NCI-H82 treated with DMSO at 0.1 percent for 48 hours (cell line): ENCODE data around the gene DERA.
"Not testable (repeated sequence)": the region's sequence is repeated elsewhere in the genome, so short reads cannot be mapped to it uniquely, and the experiment has no call there.

Experiments
- DNase-seq: peaks from one replicate; lab custom pipeline; 2025; ENCODE audit not compliant: unreplicated experiment; lab: John Stamatoyannopoulos, UW

Gene DERA

GRCh38 chr12:15904378-15904920, 6.7 kb upstream of the DERA start:
- no peak for DNase-seq

DNA sequence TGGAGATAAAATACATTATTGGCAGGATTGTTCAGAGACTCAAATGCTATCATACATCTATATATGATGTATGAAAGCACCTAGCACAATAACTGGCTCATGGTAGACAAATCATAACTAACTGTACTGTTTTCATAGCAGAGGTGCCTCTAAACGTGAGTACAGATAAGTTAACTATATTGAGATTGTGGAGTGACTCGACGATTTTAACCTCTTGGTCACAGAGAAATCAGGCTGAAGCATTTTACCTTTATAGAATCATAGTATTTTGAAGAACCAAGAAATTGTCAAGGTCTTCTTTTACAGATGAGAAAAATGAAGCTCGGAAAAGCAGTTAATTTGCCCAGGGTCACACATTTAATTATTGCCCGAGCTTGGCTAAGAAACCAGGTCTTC, 666 bp upstream of the DERA start:
- no peak for DNase-seq

GRCh38 chr12:15911931-15912330, 799 bp downstream of the DERA start:
- not testable (repeated sequence) for DNase-seq

- DNase-seq = not testable (repeated sequence)
These were observed 3.0 kb downstream of the DERA start for GRCh38 chr12:15914131-15914530.

GRCh38 chr12:15918066-15918465, 6.9 kb downstream of the DERA start:
- DNase-seq = no peak

- DNase-seq = no peak
These were observed 8.3 kb downstream of the DERA start for GRCh38 chr12:15919418-15919817.

GRCh38 chr12:15924956-15925355, 13.8 kb downstream of the DERA start:
- no peak for DNase-seq

- no peak for DNase-seq
These were observed 17.2 kb downstream of the DERA start for GRCh38 chr12:15928346-15928745.

GRCh38 chr12:15928870-15929571, 17.9 kb downstream of the DERA start:
- DNase-seq = no peak

DNA sequence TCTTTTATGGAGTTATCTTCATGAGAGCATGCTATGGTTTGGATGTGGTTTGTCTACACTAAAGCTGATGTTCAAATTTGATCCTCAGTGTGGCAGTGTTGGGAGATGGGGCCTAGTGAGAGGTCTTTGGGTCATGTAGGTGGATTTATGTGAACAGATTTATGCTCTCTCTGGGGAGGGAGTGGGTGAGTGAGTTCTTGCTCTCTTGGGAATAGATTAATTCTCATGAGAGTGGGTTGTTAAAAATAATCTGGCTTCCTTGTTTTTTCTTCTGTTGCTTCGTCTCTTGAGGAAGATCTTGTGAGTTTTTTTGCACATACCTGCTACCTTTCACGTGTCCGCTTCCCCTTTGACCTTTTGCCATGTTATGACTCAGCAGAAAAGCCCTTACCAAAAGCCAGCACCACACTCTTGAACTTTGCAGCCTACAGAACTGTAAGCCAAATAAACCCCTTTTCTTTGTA, 20.5 kb downstream of the DERA start:
- peak; percentile 76 for DNase-seq

DNA sequence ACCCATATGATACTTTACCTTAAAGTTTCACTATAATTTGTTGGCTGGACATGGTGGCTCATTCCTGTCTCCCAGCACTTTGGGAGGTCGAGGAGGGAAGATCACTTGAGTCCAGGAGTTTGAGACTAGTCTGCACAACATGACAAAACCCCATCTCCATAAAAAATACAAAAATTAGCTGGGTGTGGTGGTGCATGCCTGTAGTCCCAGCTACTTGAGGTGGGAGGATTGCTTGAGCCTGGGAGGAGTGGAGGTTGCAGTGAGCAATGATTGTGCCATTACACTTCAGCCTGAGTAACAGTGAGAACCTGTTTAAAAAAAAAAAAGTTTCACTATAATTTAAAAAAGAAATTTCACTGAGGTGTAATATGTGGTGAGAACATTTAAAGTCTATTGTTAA, 21.2 kb downstream of the DERA start:
- DNase-seq = no peak

- DNase-seq = no peak
These were observed 21.8 kb downstream of the DERA start for GRCh38 chr12:15932971-15933370.

DNA sequence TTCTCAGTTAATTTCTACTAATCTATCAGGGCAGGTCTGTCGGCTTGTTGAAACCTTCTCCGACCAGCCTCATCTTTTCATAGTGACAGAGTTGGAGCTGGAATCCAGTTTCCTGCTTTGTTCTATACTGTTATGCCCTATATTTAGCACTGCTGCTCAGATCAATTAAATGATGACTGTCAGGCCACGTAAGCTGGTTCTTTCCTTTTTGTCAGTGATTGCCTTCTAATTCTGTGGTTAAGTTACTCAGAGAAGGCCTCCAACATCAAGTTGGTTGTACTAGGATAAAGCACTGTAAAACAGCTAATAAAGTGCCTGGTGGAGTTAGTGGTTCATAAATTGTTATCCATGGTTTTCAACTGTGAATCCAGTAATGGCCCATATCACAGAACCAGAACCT, 22.6 kb downstream of the DERA start:
- no peak for DNase-seq

DNA sequence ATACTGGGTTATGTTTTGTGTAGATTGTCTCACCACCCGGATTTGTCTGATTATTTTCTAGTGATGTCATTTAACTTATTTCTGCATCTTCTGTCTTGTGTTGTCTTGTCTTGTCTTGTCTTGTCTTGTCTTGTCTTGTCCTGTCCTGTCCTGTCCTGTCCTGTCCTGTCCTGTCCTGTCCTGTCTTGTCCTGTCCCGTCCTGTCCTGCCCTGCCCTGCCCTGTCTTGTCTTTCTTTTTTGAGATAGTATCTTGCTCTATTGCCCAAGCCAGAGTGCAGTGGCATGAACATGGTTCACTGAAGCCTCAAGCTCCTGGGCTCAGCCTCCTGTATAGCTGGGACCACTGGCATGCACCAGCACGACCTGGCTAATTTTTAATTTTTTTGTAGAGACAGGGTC, 25.6 kb downstream of the DERA start:
- DNase-seq = no peak

DNA sequence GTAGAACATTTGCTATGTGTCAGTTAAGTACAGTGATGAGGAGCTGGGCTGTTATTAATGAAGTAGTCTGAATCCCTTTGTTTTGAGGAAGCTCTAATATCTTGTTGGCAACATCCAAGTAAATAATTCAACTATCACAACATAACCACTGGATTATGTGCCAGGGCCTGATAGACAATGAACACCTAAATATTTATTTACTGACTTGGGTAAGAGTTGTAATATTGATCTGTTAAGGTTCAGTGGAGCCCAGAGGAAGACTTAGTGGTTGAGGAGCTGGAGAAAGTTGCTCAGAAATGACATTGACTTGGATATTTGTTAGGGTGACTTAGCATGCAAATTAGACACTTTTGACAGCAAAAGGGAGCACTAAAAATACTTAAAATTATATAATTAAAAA, 26.8 kb downstream of the DERA start:
- DNase-seq = no peak

GRCh38 chr12:15939111-15939510, 28.0 kb downstream of the DERA start:
- no peak for DNase-seq

- DNase-seq = no peak
These were observed 31.3 kb downstream of the DERA start for GRCh38 chr12:15942475-15942874.

DNA sequence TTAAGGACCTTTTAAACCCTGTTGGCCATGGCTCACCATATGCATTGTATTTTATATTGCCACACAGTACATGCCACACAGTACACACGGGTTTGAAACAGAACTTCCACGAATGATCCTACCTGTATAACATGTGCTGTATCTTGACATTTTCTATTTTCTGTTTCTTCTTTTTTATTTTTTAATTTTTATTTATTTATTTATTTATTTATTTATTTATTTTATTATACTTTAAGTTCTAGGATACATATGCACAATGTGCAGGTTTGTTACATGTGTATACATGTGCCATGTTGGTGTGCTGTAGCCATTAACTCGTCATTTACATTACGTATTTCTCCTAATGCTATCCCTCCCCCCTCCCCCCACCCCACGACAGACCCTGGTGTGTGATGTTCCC, 32.4 kb downstream of the DERA start:
- not testable (repeated sequence) for DNase-seq

- not testable (repeated sequence) for DNase-seq
These were observed 37.3 kb downstream of the DERA start for GRCh38 chr12:15948461-15948860.

GRCh38 chr12:15955281-15955680, 44.1 kb downstream of the DERA start:
- DNase-seq = no peak

DNA sequence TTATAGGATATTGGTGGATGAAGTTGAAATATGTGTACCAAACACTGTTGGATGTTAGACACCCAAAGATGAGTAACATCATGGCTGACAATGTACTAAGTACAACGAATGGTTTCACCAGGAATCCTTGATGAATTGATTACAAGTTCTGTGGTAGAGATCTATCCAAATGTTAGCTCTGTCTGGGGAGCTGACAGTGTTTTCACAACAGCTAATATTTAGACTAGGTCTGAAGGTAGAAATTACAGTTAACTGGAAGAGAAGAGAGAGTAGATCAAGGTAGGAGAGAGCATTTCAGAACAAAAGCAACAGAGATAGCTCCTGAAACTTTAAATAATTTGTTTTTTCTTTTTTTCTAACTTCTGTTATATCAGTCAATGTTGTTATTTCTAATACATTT, 44.9 kb downstream of the DERA start:
- no peak for DNase-seq

DNA sequence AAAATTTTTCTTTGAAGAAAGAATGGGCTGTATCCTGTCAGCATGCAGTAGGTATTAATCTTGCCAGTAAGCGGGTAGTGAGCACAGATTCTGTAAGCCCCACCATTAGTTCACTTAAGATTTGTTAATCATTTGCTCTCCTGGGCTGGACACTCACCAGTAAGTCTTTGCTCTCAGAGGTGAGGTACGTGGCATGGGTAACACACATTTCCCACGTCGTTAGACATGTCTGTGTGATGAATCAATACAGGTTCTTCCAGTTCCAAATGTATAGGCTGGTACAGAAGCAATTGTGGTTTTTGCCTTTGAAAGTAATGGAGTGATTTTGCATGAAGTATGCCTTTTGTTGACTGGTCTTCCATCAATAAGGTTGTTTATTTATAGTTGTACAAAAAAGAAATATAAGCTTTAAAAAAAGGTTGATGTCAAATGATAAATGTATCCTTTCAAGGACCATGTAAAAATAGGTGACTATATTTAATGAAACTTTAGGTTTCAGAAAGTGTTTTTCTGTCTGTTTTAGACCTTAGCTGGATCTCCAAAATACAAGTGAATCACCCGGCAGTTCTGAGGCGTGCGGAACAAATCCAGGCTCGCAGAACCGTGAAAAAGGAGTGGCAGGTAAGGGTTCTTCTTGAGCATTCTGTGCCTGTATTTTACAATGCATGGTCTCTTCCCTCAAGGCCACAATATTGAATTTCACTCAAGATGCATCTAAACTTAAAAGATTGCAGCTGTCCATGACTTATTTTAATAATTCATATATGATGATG, 45.5 kb downstream of the DERA start:
- no peak for DNase-seq
